Uterus (tissue), 2 donors: ENCODE results near the gene PAMR1.

Experiments
- POLR2A ChIP-seq, 2 donors: fragments of 450-650 bp; IDR thresholded peaks; one replicate each; pipeline ENCODE4 v1.6.1; 2016; ENCODE audit warnings: antibody characterized with exemption in 2 of 2, mild to moderate bottlenecking in 1 of 2, moderate library complexity in 1 of 2
- TF ChIP-seq, protein P1 (sequence below), 4 experiments: fragments of 200-600 bp in 2 of 4; fragments of 450-650 bp in 2 of 4; sonication (generic) in 2 of 4; IDR thresholded peaks; one replicate each; pipeline ENCODE4 v1.5.1; 2016 to 2019; ENCODE audit warnings: antibody characterized with exemption in 4 of 4, mild to moderate bottlenecking in 2 of 4, moderate library complexity in 1 of 4

DNA sequence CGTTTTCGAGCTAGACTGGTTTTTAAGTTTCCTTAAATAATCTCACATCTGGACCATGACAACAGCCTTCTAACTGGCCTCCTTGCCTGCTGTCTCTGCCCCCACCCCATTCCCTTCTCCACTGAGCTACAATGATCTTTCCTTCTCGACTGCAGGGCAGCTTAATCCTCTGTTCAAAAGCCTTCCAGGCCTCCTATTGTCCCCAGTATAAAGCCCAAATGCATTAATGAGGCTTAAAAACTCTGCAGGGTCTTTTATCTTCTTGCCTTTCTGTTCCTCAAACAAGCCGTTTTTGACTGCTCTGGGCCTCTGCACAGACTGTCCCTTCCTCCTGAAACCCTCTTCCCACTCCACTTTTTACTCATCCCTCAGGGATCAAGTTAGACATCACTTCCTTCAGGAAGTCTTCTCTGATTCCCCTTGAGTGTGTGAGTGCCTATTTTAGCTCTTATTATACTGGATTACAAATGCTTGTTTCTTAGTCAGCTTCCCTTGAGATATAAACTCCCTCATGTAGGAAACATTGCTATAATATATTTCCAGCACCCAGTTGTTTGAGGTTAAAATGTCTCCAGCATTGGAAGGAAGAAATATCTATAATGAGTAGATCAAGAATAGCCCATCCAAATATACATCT is 23.6 kb upstream of the PAMR1 start:
- TF ChIP-seq, protein P1, sequence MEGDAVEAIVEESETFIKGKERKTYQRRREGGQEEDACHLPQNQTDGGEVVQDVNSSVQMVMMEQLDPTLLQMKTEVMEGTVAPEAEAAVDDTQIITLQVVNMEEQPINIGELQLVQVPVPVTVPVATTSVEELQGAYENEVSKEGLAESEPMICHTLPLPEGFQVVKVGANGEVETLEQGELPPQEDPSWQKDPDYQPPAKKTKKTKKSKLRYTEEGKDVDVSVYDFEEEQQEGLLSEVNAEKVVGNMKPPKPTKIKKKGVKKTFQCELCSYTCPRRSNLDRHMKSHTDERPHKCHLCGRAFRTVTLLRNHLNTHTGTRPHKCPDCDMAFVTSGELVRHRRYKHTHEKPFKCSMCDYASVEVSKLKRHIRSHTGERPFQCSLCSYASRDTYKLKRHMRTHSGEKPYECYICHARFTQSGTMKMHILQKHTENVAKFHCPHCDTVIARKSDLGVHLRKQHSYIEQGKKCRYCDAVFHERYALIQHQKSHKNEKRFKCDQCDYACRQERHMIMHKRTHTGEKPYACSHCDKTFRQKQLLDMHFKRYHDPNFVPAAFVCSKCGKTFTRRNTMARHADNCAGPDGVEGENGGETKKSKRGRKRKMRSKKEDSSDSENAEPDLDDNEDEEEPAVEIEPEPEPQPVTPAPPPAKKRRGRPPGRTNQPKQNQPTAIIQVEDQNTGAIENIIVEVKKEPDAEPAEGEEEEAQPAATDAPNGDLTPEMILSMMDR (IDR thresholded peaks at IDR 0.05): no peak
- TF ChIP-seq POLR2A (IDR thresholded peaks at IDR 0.05): no peak
